IMR-90 (cell line): ENCODE measurements around the gene CEMIP2. TPM values are rescaled to one million over a fixed set of nuclear protein-coding genes. Genes with fewer than 3 reads are reported as not detected.

ENCODE experiments used
- ATAC-seq: fragments of 200-7000 bp; cut with Tn5 transposase; 2 replicates; pipeline ENCODE4 v1.9.1; 2020; ENCODE audit warnings: low read depth, mild to moderate bottlenecking, moderate library complexity
- BruUV-seq: library from RNA; stranded (reverse); fragments of 400-500 nt; replicated peaks from 2 replicates; lab custom pipeline; 2021; lab: Mats Ljungman, UMichigan
- CTCF ChIA-PET: fragments of 300-600 bp; formaldehyde crosslinking; extraction: SDS; loops from one replicate; lab custom pipeline; 2021; ENCODE audit warnings: antibody characterized with exemption; lab: Yijun Ruan, JAX
- POLR2A ChIA-PET: fragments of 300-600 bp; sonication (Branson Sonifier 250); formaldehyde crosslinking; loops from one replicate; lab custom pipeline; 2022; ENCODE audit warnings: antibody characterized with exemption; ENCODE audit not compliant: unreplicated experiment; lab: Charles Lee
- DNase-seq: peaks from one replicate; pipeline ENCODE4 v3.0.0; 2013
- H2AFZ ChIP-seq: replicated peaks from 2 replicates; pipeline ENCODE3; 2013; ENCODE audit warnings: low read length, mild to moderate bottlenecking; ENCODE audit not compliant: poor library complexity
- H2AK5ac ChIP-seq: 2 replicates; pipeline ENCODE4 v1.6.1; 2013; ENCODE audit warnings: low read depth, low read length, inconsistent platforms
- H2AK9ac ChIP-seq: replicated peaks from 2 replicates; pipeline ENCODE3; 2013; ENCODE audit warnings: mild to moderate bottlenecking, low read depth, low read length, moderate library complexity; ENCODE audit not compliant: poor library complexity
- H2BK120ac ChIP-seq: 2 replicates; pipeline ENCODE4 v1.6.1; 2013; ENCODE audit warnings: low read depth, low read length, inconsistent platforms
- H2BK15ac ChIP-seq: 3 replicates; pipeline ENCODE4 v1.6.1; 2013; ENCODE audit warnings: low read depth, low read length, inconsistent platforms
- H2BK20ac ChIP-seq: 2 replicates; pipeline ENCODE4 v1.6.1; 2013; ENCODE audit warnings: low read depth, mild to moderate bottlenecking, inconsistent platforms, low read length, moderate library complexity
- H2BK5ac ChIP-seq: 2 replicates; pipeline ENCODE4 v1.6.1; 2013; ENCODE audit warnings: mild to moderate bottlenecking, low read depth, low read length, inconsistent platforms; ENCODE audit not compliant: poor library complexity, severe bottlenecking
- H3K14ac ChIP-seq: replicated peaks from 2 replicates; pipeline ENCODE4 v1.6.1; 2013; ENCODE audit warnings: low read depth, low read length, inconsistent platforms
- H3K18ac ChIP-seq: 2 replicates; pipeline ENCODE4 v1.6.1; 2013; ENCODE audit warnings: low read depth, low read length, control low read depth
- H3K23ac ChIP-seq: 2 replicates; pipeline ENCODE4 v1.6.1; 2013; ENCODE audit warnings: low read depth, low read length, inconsistent platforms
- H3K27ac ChIP-seq: 2 replicates; pipeline ENCODE4 v1.5.1; 2013; ENCODE audit warnings: mild to moderate bottlenecking, control low read depth, low read length; ENCODE audit not compliant: insufficient read depth
- H3K27me3 ChIP-seq: 2 replicates; pipeline ENCODE4 v1.6.1; 2013; ENCODE audit warnings: low read length; ENCODE audit not compliant: control insufficient read depth, insufficient read depth
- H3K36me3 ChIP-seq: 2 replicates; pipeline ENCODE4 v1.6.1; 2013; ENCODE audit warnings: low read length, mixed read lengths; ENCODE audit not compliant: control insufficient read depth, insufficient read depth
- H3K4ac ChIP-seq: 2 replicates; pipeline ENCODE4 v1.6.1; 2013; ENCODE audit warnings: low read depth, low read length, inconsistent platforms
- H3K4me1 ChIP-seq: 2 replicates; pipeline ENCODE4 v1.6.1; 2013; ENCODE audit warnings: low read length, mixed read lengths; ENCODE audit not compliant: control insufficient read depth, insufficient read depth
- H3K4me2 ChIP-seq: 2 replicates; pipeline ENCODE4 v1.6.1; 2013; ENCODE audit warnings: low read depth, mild to moderate bottlenecking, control low read depth, low read length, moderate library complexity
- H3K4me3 ChIP-seq: 2 replicates; pipeline ENCODE4 v1.5.1; 2013; ENCODE audit warnings: low read depth, mild to moderate bottlenecking, control low read depth, low read length, moderate library complexity; ENCODE audit not compliant: insufficient read depth
- H3K56ac ChIP-seq: 2 replicates; pipeline ENCODE4 v1.6.1; 2013; ENCODE audit warnings: low read length, inconsistent platforms; ENCODE audit not compliant: insufficient read depth; ENCODE audit errors: extremely low read depth
- H3K79me1 ChIP-seq, 2 experiments: 2 replicates each; pipeline ENCODE4 v1.6.1; 2013; ENCODE audit warnings: low read length in 2 of 2, inconsistent platforms in 1 of 2, low read depth in 1 of 2
- H3K9ac ChIP-seq: 2 replicates; pipeline ENCODE4 v1.6.1; 2013; ENCODE audit warnings: low read depth, low read length, control low read depth
- H3K9me1 ChIP-seq: 2 replicates; pipeline ENCODE4 v1.6.1; 2013; ENCODE audit warnings: low read length, inconsistent platforms; ENCODE audit not compliant: insufficient read depth
- H3K9me3 ChIP-seq: 2 replicates; pipeline ENCODE4 v1.6.1; 2013; ENCODE audit warnings: low read length; ENCODE audit not compliant: control insufficient read depth, insufficient read depth
- H4K20me1 ChIP-seq: 2 replicates; pipeline ENCODE4 v1.6.1; 2013; ENCODE audit warnings: low read length, inconsistent platforms; ENCODE audit not compliant: insufficient read depth
- H4K5ac ChIP-seq: 2 replicates; pipeline ENCODE4 v1.6.1; 2013; ENCODE audit warnings: mild to moderate bottlenecking, low read depth, low read length, control low read depth
- H4K8ac ChIP-seq, 2 experiments: 2 replicates each; pipeline ENCODE4 v1.6.1; 2013; ENCODE audit warnings: low read depth in 2 of 2, low read length in 2 of 2, control low read depth in 1 of 2, inconsistent platforms in 1 of 2
- H4K91ac ChIP-seq: 2 replicates; pipeline ENCODE4 v1.6.1; 2013; ENCODE audit warnings: low read depth, low read length, inconsistent platforms; ENCODE audit not compliant: insufficient read depth
- BHLHE40 ChIP-seq: fragments of 150-350 bp; IDR thresholded peaks from 2 replicates; pipeline ENCODE4 v1.6.1; 2016; ENCODE audit warnings: mild to moderate bottlenecking, low read depth, low read length
- CHD1 ChIP-seq: IDR thresholded peaks from 2 replicates; pipeline ENCODE4 v1.6.1; 2012; ENCODE audit warnings: low read depth, low read length, improper control_type of control experiment
- FOS ChIP-seq: fragments of 150-350 bp; IDR thresholded peaks from 2 replicates; pipeline ENCODE4 v1.6.1; 2016; ENCODE audit warnings: low read depth, low read length
- MAFK ChIP-seq: IDR thresholded peaks from 2 replicates; pipeline ENCODE4 v1.6.1; 2012; ENCODE audit warnings: low read depth, low read length, improper control_type of control experiment
- NFE2L2 ChIP-seq: fragments of 150-350 bp; IDR thresholded peaks from 2 replicates; pipeline ENCODE4 v1.6.1; 2016; ENCODE audit warnings: low read depth, mild to moderate bottlenecking, low read length
- WGBS, 2 experiments: methylation state at CpG; one replicate each; pipeline versions ENCODE4 v1.1.5 to v1.1.7; 2013; ENCODE audit warnings: missing lambda C conversion rate in 2 of 2; ENCODE audit not compliant: insufficient read length in 1 of 2; ENCODE audit errors: extremely low coverage in 2 of 2; 5-methylcytosine and 5-hydroxymethylcytosine counted together
- dilution Hi-C: fragments of 300-500 bp; cut with HindIII; formaldehyde crosslinking; loops from one replicate; pipeline ENCODE4 v1.14.3; 2018; ENCODE audit warnings: low sequenced_read_pairs; ENCODE audit not compliant: unreplicated experiment
- in situ Hi-C: fragments of 300-500 bp; cut with MboI; formaldehyde crosslinking; loops from 3 replicates; pipeline ENCODE4 v1.14.3; 2019; ENCODE audit warnings: low sequenced_read_pairs, inconsistent platforms, mixed read lengths
- intact Hi-C: fragments of 100-400 bp; cut with micrococcal nuclease; formaldehyde crosslinking; loops from 2 replicates; pipeline ENCODE4 v1.10.0; 2022
- polyA plus RNA-seq, 3 experiments: library from polyadenylated mRNA; depleted of rRNA; stranded (reverse); fragments of >200 nt; gene quantifications; 2 replicates each; pipeline ENCODE4 v1.2.3, GENCODE V29; 2012; ENCODE audit warnings: low replicate concordance in 1 of 3
- total RNA-seq: library from RNA; depleted of rRNA; stranded (reverse); fragments of >200 nt; gene quantifications from 2 replicates; pipeline ENCODE4 v1.2.3, GENCODE V29; 2012

CEMIP2 gene
- total and polyA plus RNA-seq, 2 of the 4 experiments (the other 2 are of a cell fraction): 65.2 to 67.4 TPM

- ChIA-PET POLR2A (no interaction called here), CTCF (interaction anchor here (0.8 to 1.7 kb wide), 5 partner anchors 33 to 399 kb away, joined by 3 to 4 read pairs (median 4); partner anchors contain the start of gene CEMIP2)
- Histone ChIP-seq H3K4me3 (no peak overlapping the region), H4K91ac (no peak overlapping the region), H3K9ac (no peak overlapping the region), H2AK5ac (no peak overlapping the region), H3K79me1 (peaks cover 5 to 6% of the 10 kb centered on the region in 2 experiments; a peak in 2 of 4 replicates), H3K14ac (no peak overlapping the region), H2AFZ (no peak overlapping the region), H3K36me3 (peaks cover 8% of the 10 kb centered on the region; the same call in 1 of the 2 replicates), H4K5ac (no peak overlapping the region), H2BK20ac (no peak overlapping the region), H3K23ac (no peak overlapping the region), H4K20me1 (peaks cover 3% of the 10 kb centered on the region; the same call in 1 of the 2 replicates), H2AK9ac (no peak overlapping the region), H3K9me1 (peaks cover 7% of the 10 kb centered on the region), H3K4ac (no peak overlapping the region), H3K9me3 (no peaks in the 10 kb centered on the region), H3K56ac (no peak overlapping the region), H3K4me1 (peaks cover 16% of the 10 kb centered on the region), H3K27ac (no peak overlapping the region), H2BK15ac (no peak overlapping the region), H2BK120ac (no peak overlapping the region), H3K4me2 (no peak overlapping the region), H4K8ac (no peak overlapping the region), H2BK5ac (no peak overlapping the region), H3K18ac (no peak overlapping the region), H3K27me3 (no peaks in the 10 kb centered on the region)
- no peak for TF ChIP-seq MAFK
- no peak for TF ChIP-seq CHD1
- TF ChIP-seq BHLHE40: no peak
- TF ChIP-seq FOS: no peak
- TF ChIP-seq NFE2L2: no peak
- no TSS peak for BruUV-seq
- dilution Hi-C loops: no loop called here
- intact Hi-C loops: loop anchor here (5.0 kb wide), 1 partner anchor 228 kb away; the partner anchor contains the start of genes ABHD17B and C9orf85
- WGBS, 2 experiments: no CpG with 5 or more reads among the region's 2 CpGs
- ATAC-seq (no peak), DNase-seq (no peak)
- in situ Hi-C loops: no loop called here
These were observed 83.7 kb downstream of the CEMIP2 start for GRCh38 chr9:71684566-71684965.
